Nephron progenitor cell (in vitro differentiated cells): ENCODE data around the gene CTSZ.

Source experiments
- DNase-seq: peaks from one replicate; pipeline ENCODE4 v3.0.0; 2021
- H3K27ac Mint-ChIP-seq: 2 replicates; pipeline ENCODE4 v1.8.0; 2021; ENCODE audit warnings: mild to moderate bottlenecking, moderate library complexity, mixed read lengths
- H3K27me3 Mint-ChIP-seq: 2 replicates; pipeline ENCODE4 v1.8.0; 2021; ENCODE audit warnings: mild to moderate bottlenecking, low read depth, mixed read lengths; ENCODE audit not compliant: poor library complexity
- H3K36me3 Mint-ChIP-seq: 2 replicates; pipeline ENCODE4 v1.8.0; 2021; ENCODE audit warnings: low read depth, mixed read lengths
- H3K4me1 Mint-ChIP-seq: 2 replicates; pipeline ENCODE4 v1.8.0; 2021; ENCODE audit warnings: mixed read lengths
- H3K4me3 Mint-ChIP-seq: 2 replicates; pipeline ENCODE4 v1.8.0; 2021; ENCODE audit warnings: mild to moderate bottlenecking, moderate library complexity, mixed read lengths
- H3K9me3 Mint-ChIP-seq: 2 replicates; pipeline ENCODE4 v1.8.0; 2021; ENCODE audit warnings: mild to moderate bottlenecking, moderate library complexity, mixed read lengths
- TF ChIP-seq, protein P1 (sequence below): fragments of 200-600 bp; sonication (generic); IDR thresholded peaks from 2 replicates; pipeline ENCODE4 v1.5.0; 2021; ENCODE audit warnings: antibody characterized with exemption

CTSZ gene

DNA sequence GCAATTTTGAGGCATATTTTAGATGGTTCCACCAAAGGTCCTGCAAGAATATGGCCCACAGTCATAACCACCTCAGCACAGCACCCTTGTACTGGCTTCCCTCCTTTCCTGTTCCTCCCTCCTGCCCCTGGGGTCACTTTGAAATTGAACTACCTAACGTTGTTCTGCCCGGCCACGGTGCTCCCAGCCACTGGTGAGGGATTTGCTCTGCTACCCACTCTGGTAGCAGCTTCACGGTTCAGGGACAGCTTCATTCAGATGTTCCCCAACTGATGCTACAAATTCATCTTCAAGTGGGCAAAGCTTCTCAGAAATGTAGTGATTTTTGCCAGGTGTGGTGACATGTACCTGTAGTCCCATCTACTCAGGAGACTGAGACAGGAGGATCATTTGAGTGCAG, 33.9 kb downstream of the CTSZ start:
- H3K4me1 Mint-ChIP-seq, result no peaks in the 10 kb centered on the region
- H3K4me3 Mint-ChIP-seq, result no peak overlapping the region
- no peak overlapping the region for H3K27ac Mint-ChIP-seq
- peaks cover 69% of the 10 kb centered on the region for H3K9me3 Mint-ChIP-seq
- no peak for DNase-seq
- peaks cover 15% of the 10 kb centered on the region for H3K36me3 Mint-ChIP-seq
- H3K27me3 Mint-ChIP-seq, result peaks cover 14% of the 10 kb centered on the region
- TF ChIP-seq, protein P1, sequence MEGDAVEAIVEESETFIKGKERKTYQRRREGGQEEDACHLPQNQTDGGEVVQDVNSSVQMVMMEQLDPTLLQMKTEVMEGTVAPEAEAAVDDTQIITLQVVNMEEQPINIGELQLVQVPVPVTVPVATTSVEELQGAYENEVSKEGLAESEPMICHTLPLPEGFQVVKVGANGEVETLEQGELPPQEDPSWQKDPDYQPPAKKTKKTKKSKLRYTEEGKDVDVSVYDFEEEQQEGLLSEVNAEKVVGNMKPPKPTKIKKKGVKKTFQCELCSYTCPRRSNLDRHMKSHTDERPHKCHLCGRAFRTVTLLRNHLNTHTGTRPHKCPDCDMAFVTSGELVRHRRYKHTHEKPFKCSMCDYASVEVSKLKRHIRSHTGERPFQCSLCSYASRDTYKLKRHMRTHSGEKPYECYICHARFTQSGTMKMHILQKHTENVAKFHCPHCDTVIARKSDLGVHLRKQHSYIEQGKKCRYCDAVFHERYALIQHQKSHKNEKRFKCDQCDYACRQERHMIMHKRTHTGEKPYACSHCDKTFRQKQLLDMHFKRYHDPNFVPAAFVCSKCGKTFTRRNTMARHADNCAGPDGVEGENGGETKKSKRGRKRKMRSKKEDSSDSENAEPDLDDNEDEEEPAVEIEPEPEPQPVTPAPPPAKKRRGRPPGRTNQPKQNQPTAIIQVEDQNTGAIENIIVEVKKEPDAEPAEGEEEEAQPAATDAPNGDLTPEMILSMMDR, result no peak

DNA sequence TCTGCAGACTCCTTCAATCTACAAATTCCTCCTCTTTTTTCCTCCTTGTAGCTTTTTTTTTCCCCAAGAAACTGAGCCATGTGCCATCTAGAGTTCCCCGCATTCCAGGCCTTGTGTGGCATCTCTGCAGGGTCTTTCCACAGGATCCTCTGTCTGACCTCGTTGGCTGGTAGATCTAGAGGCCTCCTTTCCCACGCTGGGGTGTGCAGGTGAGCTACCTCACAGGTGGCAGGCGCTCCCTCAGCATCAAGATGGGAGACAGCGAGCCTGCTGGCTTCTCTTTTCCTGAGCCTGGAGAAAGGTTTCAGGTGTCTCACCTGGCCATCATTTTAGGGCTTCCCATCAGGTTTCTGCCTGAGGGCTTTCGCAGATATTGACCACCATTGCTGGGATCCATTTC, 35.6 kb downstream of the CTSZ start:
- no peak for DNase-seq
- Mint-ChIP-seq H3K27ac (no peak overlapping the region), H3K36me3 (peaks cover 15% of the 10 kb centered on the region), H3K4me1 (no peaks in the 10 kb centered on the region), H3K4me3 (no peak overlapping the region), H3K9me3 (peaks cover 54% of the 10 kb centered on the region), H3K27me3 (peaks cover 14% of the 10 kb centered on the region)
- TF ChIP-seq, protein P1, result no peak

GRCh38 chr20:58970146-58970545, 36.9 kb downstream of the CTSZ start:
- peaks cover 42% of the 10 kb centered on the region for H3K9me3 Mint-ChIP-seq
- peaks cover 8% of the 10 kb centered on the region for H3K36me3 Mint-ChIP-seq
- H3K27ac Mint-ChIP-seq, result no peak overlapping the region
- no peaks in the 10 kb centered on the region for H3K4me1 Mint-ChIP-seq
- no peak overlapping the region for H3K4me3 Mint-ChIP-seq
- DNase-seq, result no peak
- peaks cover 11% of the 10 kb centered on the region for H3K27me3 Mint-ChIP-seq
- TF ChIP-seq, protein P1, result no peak

DNA sequence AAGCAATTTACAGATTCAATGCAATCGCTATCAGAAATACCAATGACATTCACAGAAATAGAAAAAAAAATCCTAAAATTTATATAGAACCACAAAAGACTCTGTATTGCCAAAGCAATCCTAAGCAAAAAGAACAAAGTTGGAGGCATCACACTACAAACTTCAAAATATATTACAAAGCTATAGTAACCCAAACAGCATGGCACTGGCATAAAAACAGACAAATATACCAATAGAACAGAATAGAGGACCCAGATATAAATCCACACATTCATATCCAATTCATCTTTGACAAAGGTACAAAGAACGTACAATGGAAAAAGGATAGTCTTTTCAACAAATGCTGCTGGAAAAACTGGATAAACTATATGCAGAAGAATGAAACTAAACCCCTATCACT, 37.6 kb downstream of the CTSZ start:
- no peak for DNase-seq
- TF ChIP-seq, protein P1, result no peak
- H3K9me3 Mint-ChIP-seq, result peaks cover 44% of the 10 kb centered on the region
- no peak overlapping the region for H3K27ac Mint-ChIP-seq
- H3K27me3 Mint-ChIP-seq, result peaks cover 14% of the 10 kb centered on the region
- no peaks in the 10 kb centered on the region for H3K4me1 Mint-ChIP-seq
- H3K4me3 Mint-ChIP-seq, result no peak overlapping the region
- peaks cover 7% of the 10 kb centered on the region for H3K36me3 Mint-ChIP-seq

GRCh38 chr20:58967652-58968429, 39.2 kb downstream of the CTSZ start:
- DNase-seq, result no peak
- peaks cover 43% of the 10 kb centered on the region for H3K9me3 Mint-ChIP-seq
- no peak overlapping the region for H3K27ac Mint-ChIP-seq
- no peak overlapping the region for H3K4me3 Mint-ChIP-seq
- peaks cover 12% of the 10 kb centered on the region for H3K36me3 Mint-ChIP-seq
- H3K27me3 Mint-ChIP-seq, result peaks cover 15% of the 10 kb centered on the region
- H3K4me1 Mint-ChIP-seq, result no peaks in the 10 kb centered on the region
- TF ChIP-seq, protein P1, result no peak
